HepG2 (cell line): ENCODE results near the gene HNRNPA1. TPM values are rescaled to one million over a fixed set of nuclear protein-coding genes. Genes with fewer than 3 reads are reported as not detected.

ENCODE experiments used
- ATAC-seq: fragments of 200-7000 bp; cut with Tn5 transposase; 3 replicates; pipeline ENCODE4 v1.9.1; 2020; ENCODE audit warnings: mild to moderate bottlenecking, moderate library complexity
- BruUV-seq: library from RNA; stranded (reverse); fragments of 400-500 nt; replicated peaks from 2 replicates; lab custom pipeline; 2021; lab: Mats Ljungman, UMichigan
- CTCF ChIA-PET: fragments of 300-600 bp; formaldehyde crosslinking; extraction: SDS; loops from one replicate; lab custom pipeline; 2021; ENCODE audit warnings: low total read pairs, inconsistent platforms, low intra/inter-chr PET ratio; lab: Yijun Ruan, JAX
- POLR2A ChIA-PET: fragments of 350-600 bp; sonication (Branson Sonifier 250); formaldehyde crosslinking; loops from one replicate; lab custom pipeline; 2020; ENCODE audit warnings: antibody characterized with exemption, inconsistent platforms; lab: Yijun Ruan, JAX
- DNase-seq: peaks from one replicate; pipeline ENCODE4 v3.0.0-alpha.2; 2015; ENCODE audit warnings: low spot score
- FAIRE-seq: peaks from 3 replicates; lab custom pipeline; 2011; peaks lifted over from hg19 to GRCh38; lab: Jason Lieb, UNC
- H2AFZ ChIP-seq: one replicate; pipeline ENCODE4 v1.6.1; 2011; ENCODE audit warnings: low read length, inconsistent platforms
- H3K27ac ChIP-seq: fragments of 300-600 bp; 3 replicates; pipeline ENCODE4 v1.8.0; 2011; ENCODE audit warnings: mixed run types, mild to moderate bottlenecking, mixed read lengths, low read length, inconsistent platforms; ENCODE audit not compliant: insufficient read depth; ENCODE audit errors: extremely low read length
- H3K27me3 ChIP-seq, 2 experiments: fragments of 200-600 bp in 1 of 2; 2 replicates in 1 of 2; 3 replicates in 1 of 2; pipeline versions ENCODE4 v1.6.0 to v1.8.0; 2011; ENCODE audit warnings: low read length in 2 of 2, mild to moderate bottlenecking in 2 of 2, moderate library complexity in 2 of 2, inconsistent platforms in 1 of 2; ENCODE audit not compliant: insufficient read depth in 2 of 2, control insufficient read depth in 1 of 2
- H3K36me3 ChIP-seq, 2 experiments: fragments of 200-600 bp in 1 of 2; replicated peaks in 1 of 2; 2 replicates in 1 of 2; 3 replicates in 1 of 2; pipeline versions ENCODE4 v1.5.1 to v1.8.0; 2011; ENCODE audit warnings: low read length in 2 of 2, inconsistent platforms in 1 of 2; ENCODE audit not compliant: insufficient read depth in 2 of 2, control insufficient read depth in 1 of 2
- H3K4me1 ChIP-seq: 2 replicates; pipeline ENCODE4 v1.5.1; 2012; ENCODE audit warnings: low read length, inconsistent platforms; ENCODE audit not compliant: insufficient read depth
- H3K4me2 ChIP-seq: 2 replicates; pipeline ENCODE4 v1.6.0; 2011; ENCODE audit warnings: low read depth, low read length, inconsistent platforms
- H3K4me3 ChIP-seq, 3 experiments: fragments of 200-600 bp in 1 of 3; sonication (generic), shearing (Covaris generic) in 1 of 3; replicated peaks in 1 of 3; 2 replicates each; pipeline ENCODE4 v1.5.1; 2011 to 2016; ENCODE audit warnings: low read length in 3 of 3, inconsistent platforms in 2 of 3, low read depth in 2 of 3, mild to moderate bottlenecking in 2 of 3, control low read depth in 1 of 3, mixed read lengths in 1 of 3; ENCODE audit not compliant: insufficient read depth in 1 of 3
- H3K79me2 ChIP-seq: one replicate; pipeline ENCODE4 v1.6.1; 2011; ENCODE audit warnings: low read length, inconsistent platforms; ENCODE audit not compliant: insufficient read depth
- H3K9ac ChIP-seq: 2 replicates; pipeline ENCODE4 v1.6.0; 2011; ENCODE audit warnings: mild to moderate bottlenecking, low read depth, low read length, inconsistent platforms; ENCODE audit not compliant: insufficient read depth
- H3K9me3 ChIP-seq: 2 replicates; pipeline ENCODE4 v1.5.1; 2012; ENCODE audit warnings: mild to moderate bottlenecking, low read length
- H4K20me1 ChIP-seq: 2 replicates; pipeline ENCODE4 v1.6.0; 2011; ENCODE audit warnings: inconsistent platforms, mild to moderate bottlenecking, low read length, moderate library complexity; ENCODE audit not compliant: insufficient read depth
- DR1 ChIP-seq: sonication (generic); formaldehyde crosslinking; IDR thresholded peaks from 2 replicates; pipeline ENCODE4 v1.8.0; 2021; ENCODE audit warnings: mild to moderate bottlenecking, missing genetic modification reagents, inconsistent platforms
- ELF1 ChIP-seq: sonication (generic); formaldehyde crosslinking; IDR thresholded peaks from 2 replicates; pipeline ENCODE4 v1.4.0; 2020; ENCODE audit warnings: missing genetic modification reagents
- GTF3A ChIP-seq: sonication (generic); formaldehyde crosslinking; conservative IDR thresholded peaks from 2 replicates; pipeline ENCODE4 v1.4.0; 2020; ENCODE audit warnings: mild to moderate bottlenecking, missing genetic modification reagents
- HHEX ChIP-seq: IDR thresholded peaks from 2 replicates; pipeline ENCODE4 v1.6.1; 2016; ENCODE audit warnings: control low read depth
- HNF4G ChIP-seq, 2 experiments: sonication (generic) in 1 of 2; formaldehyde crosslinking in 1 of 2; IDR thresholded peaks; 2 replicates each; pipeline versions ENCODE4 v1.4.0 to v1.6.1; 2011 to 2020; ENCODE audit warnings: borderline replicate concordance in 2 of 2, low read depth in 2 of 2, mild to moderate bottlenecking in 2 of 2, low read length in 1 of 2, missing genetic modification reagents in 1 of 2, moderate library complexity in 1 of 2
- NCOA5 ChIP-seq: sonication (generic); formaldehyde crosslinking; IDR thresholded peaks from 2 replicates; pipeline ENCODE4 v1.4.0; 2020; ENCODE audit warnings: missing genetic modification reagents
- NCOR1 ChIP-seq: fragments of 200-600 bp; sonication (generic); IDR thresholded peaks from 2 replicates; pipeline ENCODE4 v1.7.0; 2017; ENCODE audit warnings: antibody characterized with exemption, low read length, borderline replicate concordance
- PHF5A ChIP-seq: IDR thresholded peaks from one replicate; pipeline ENCODE4 v1.6.1; 2018; ENCODE audit warnings: low read depth, missing genetic modification reagents; ENCODE audit not compliant: unreplicated experiment
- PTBP1 ChIP-seq: fragments of 200-400 bp; formaldehyde crosslinking; IDR thresholded peaks from 2 replicates; pipeline ENCODE4 v1.6.1; 2018; ENCODE audit warnings: low read length, low read depth; ENCODE audit not compliant: poor library complexity, severe bottlenecking
- TMF1 ChIP-seq: sonication (generic); formaldehyde crosslinking; IDR thresholded peaks from 2 replicates; pipeline ENCODE4 v1.8.1; 2022; ENCODE audit warnings: low read depth, missing genetic modification reagents
- ZNF235 ChIP-seq: sonication (generic); formaldehyde crosslinking; IDR thresholded peaks from 2 replicates; pipeline ENCODE4 v1.8.1; 2023; ENCODE audit warnings: mild to moderate bottlenecking, missing genetic modification reagents, borderline replicate concordance
- ZNF274 ChIP-seq: sonication (generic); formaldehyde crosslinking; IDR thresholded peaks from 2 replicates; pipeline ENCODE4 v1.5.1; 2020; ENCODE audit warnings: mild to moderate bottlenecking, missing genetic modification reagents
- ZNF343 ChIP-seq: sonication (generic); formaldehyde crosslinking; IDR thresholded peaks from 2 replicates; pipeline ENCODE4 v1.4.0; 2020; ENCODE audit warnings: mild to moderate bottlenecking, missing genetic modification reagents
- ZNF761 ChIP-seq: sonication (generic); formaldehyde crosslinking; conservative IDR thresholded peaks from 2 replicates; pipeline ENCODE4 v1.4.0; 2020; ENCODE audit warnings: mild to moderate bottlenecking, missing genetic modification reagents
- WGBS: methylation state at CpG from one replicate; pipeline ENCODE4 v1.1.6; 2017; ENCODE audit warnings: low lambda C conversion rate; 5-methylcytosine and 5-hydroxymethylcytosine counted together
- in situ Hi-C: cut with HindIII; loops from 2 replicates; pipeline ENCODE4 v1.10.0; 2017; ENCODE audit warnings: low pct_unique_long_range_greater_than_20kb; ENCODE audit not compliant: extremely low pct_ligation_motif_present
- intact Hi-C: fragments of 100-400 bp; cut with micrococcal nuclease; formaldehyde crosslinking; loops from one replicate; pipeline ENCODE4 v1.10.0; 2022; ENCODE audit not compliant: unreplicated experiment
- polyA plus RNA-seq, 8 experiments: library from polyadenylated mRNA; depleted of rRNA in 3 of 8; stranded (reverse) in 7 of 8; unstranded in 1 of 8; fragments of >200 nt; fragmentation: Illumina TruSeq in 4 of 8; extraction: Trizol in 4 of 8; gene quantifications; 2 replicates each; pipeline versions ENCODE4 v1.2.1 to v1.2.3, GENCODE V29; 2011 to 2016; ENCODE audit warnings: low read depth in 4 of 8, missing spikeins in 1 of 8, mixed read lengths in 1 of 8; ENCODE audit not compliant: insufficient read depth in 1 of 8
- total RNA-seq, 5 experiments: library from RNA; depleted of rRNA; stranded (reverse); fragments of >200 nt; fragmentation: Illumina TruSeq; extraction: Trizol; gene quantifications; 2 replicates each; pipeline ENCODE4 v1.2.3, GENCODE V29; 2016; ENCODE audit warnings: low read depth in 1 of 5
- TF ChIP-seq, protein P1 (sequence below): sonication (generic); formaldehyde crosslinking; conservative IDR thresholded peaks from 2 replicates; pipeline ENCODE4 v1.4.0; 2020; ENCODE audit warnings: missing genetic modification reagents
- TF ChIP-seq, protein P2 (sequence below): sonication (generic); formaldehyde crosslinking; IDR thresholded peaks from 2 replicates; pipeline ENCODE4 v1.5.0; 2020; ENCODE audit warnings: mild to moderate bottlenecking, missing genetic modification reagents, moderate library complexity
- TF ChIP-seq, protein P3 (sequence below): sonication (generic); formaldehyde crosslinking; IDR thresholded peaks from 2 replicates; pipeline ENCODE4 v1.4.0; 2020; ENCODE audit warnings: missing genetic modification reagents

The HNRNPA1 gene
- total and polyA plus RNA-seq, 2 of the 13 experiments (the other 11 are each of a cell fraction or from before 2014, with no cell fraction given) = 535 to 1,820 TPM

DNA sequence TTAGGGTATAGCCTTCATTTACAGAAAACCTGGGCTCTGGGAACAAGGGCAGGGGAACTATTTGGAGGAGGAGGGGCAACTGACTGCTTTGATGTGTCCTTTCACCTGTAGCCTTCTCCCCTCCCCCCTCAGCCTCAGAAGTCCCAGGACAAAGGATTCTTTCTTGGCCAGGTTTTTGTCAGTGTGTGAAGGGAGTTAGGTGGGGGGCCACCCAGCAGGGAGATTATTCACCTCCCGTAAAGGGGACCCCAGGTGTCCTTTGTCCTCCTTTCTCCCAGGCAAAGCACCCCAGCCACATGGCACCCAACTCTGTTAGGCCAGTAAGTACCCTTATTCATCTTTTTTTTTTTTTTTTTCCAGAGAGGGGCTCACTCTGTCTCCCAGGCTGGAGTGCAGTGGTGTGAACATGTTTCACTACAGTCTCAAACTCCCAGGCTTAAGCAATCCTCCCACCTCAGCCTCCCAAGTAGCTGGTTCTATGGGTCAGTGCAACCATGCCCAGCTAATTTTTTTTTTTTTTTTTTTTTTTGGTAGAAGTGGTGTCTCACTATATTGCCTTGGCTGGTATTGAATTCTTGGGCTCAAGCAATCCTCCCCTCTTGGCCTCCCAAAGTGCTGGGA, 21.0 kb downstream of the HNRNPA1 start:
- peak overlapping the region; percentile 97 for H3K4me2 ChIP-seq
- no peaks in the 10 kb centered on the region for H3K9me3 ChIP-seq
- ATAC-seq = peak; percentile 46
- peak overlapping the region; percentile 56 to 78 (median 63); a peak in 5 of 6 replicates for H3K4me3 ChIP-seq
- peak overlapping the region; percentile 76 for H2AFZ ChIP-seq
- 0% methylated on average over 1 of the region's 1 CpG for WGBS
- H4K20me1 ChIP-seq = no peaks in the 10 kb centered on the region
- peaks cover 79% of the 10 kb centered on the region for H3K4me1 ChIP-seq
- peak overlapping the region; percentile 79 for H3K9ac ChIP-seq
- no peaks in the 10 kb centered on the region for H3K27me3 ChIP-seq
- intact Hi-C loops = no loop called here
- H3K79me2 ChIP-seq = peaks cover 4% of the 10 kb centered on the region
- ChIA-PET CTCF (no interaction called here), POLR2A (interaction anchor here (0.9 to 14.6 kb wide), 9 partner anchors 9 to 26 kb away, joined by 3 to 176 read pairs (median 11); partner anchors contain the start of genes CBX5, COPZ1 and HNRNPA1)
- in situ Hi-C loops = no loop called here
- H3K36me3 ChIP-seq = no peaks in the 10 kb centered on the region
- no TSS peak for BruUV-seq
- peak overlapping the region; percentile 91 for H3K27ac ChIP-seq
- peak; percentile 93 for FAIRE-seq
- DNase-seq = peak; percentile 86
- TF ChIP-seq GTF3A (CRISPR knock-in tag) (peak; percentile 4; the same call in 1 of the 2 replicates), HNF4G (IDR thresholded peaks at IDR 0.05; ENCODE audit: borderline replicate concordance, low read depth, low read length) (peak; percentile 20; the same call in 1 of the 2 replicates), HNF4G (CRISPR knock-in tag; IDR thresholded peaks at IDR 0.05; ENCODE audit: borderline replicate concordance, low read depth) (no peak), ELF1 (no peak), PTBP1 (no peak), ZNF343 (CRISPR knock-in tag) (no peak), NCOA5 (CRISPR knock-in tag) (no peak), NCOR1 (peak; percentile 67), TMF1 (no peak), ZNF274 (CRISPR knock-in tag) (no peak), ZNF761 (CRISPR knock-in tag) (no peak), HHEX (CRISPR knock-in tag) (no peak), ZNF235 (CRISPR knock-in tag) (no peak), PHF5A (CRISPR knock-in tag) (no peak), DR1 (CRISPR knock-in tag) (no peak)
- TF ChIP-seq, protein P1, sequence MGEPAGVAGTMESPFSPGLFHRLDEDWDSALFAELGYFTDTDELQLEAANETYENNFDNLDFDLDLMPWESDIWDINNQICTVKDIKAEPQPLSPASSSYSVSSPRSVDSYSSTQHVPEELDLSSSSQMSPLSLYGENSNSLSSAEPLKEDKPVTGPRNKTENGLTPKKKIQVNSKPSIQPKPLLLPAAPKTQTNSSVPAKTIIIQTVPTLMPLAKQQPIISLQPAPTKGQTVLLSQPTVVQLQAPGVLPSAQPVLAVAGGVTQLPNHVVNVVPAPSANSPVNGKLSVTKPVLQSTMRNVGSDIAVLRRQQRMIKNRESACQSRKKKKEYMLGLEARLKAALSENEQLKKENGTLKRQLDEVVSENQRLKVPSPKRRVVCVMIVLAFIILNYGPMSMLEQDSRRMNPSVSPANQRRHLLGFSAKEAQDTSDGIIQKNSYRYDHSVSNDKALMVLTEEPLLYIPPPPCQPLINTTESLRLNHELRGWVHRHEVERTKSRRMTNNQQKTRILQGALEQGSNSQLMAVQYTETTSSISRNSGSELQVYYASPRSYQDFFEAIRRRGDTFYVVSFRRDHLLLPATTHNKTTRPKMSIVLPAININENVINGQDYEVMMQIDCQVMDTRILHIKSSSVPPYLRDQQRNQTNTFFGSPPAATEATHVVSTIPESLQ = no peak
- TF ChIP-seq, protein P2, sequence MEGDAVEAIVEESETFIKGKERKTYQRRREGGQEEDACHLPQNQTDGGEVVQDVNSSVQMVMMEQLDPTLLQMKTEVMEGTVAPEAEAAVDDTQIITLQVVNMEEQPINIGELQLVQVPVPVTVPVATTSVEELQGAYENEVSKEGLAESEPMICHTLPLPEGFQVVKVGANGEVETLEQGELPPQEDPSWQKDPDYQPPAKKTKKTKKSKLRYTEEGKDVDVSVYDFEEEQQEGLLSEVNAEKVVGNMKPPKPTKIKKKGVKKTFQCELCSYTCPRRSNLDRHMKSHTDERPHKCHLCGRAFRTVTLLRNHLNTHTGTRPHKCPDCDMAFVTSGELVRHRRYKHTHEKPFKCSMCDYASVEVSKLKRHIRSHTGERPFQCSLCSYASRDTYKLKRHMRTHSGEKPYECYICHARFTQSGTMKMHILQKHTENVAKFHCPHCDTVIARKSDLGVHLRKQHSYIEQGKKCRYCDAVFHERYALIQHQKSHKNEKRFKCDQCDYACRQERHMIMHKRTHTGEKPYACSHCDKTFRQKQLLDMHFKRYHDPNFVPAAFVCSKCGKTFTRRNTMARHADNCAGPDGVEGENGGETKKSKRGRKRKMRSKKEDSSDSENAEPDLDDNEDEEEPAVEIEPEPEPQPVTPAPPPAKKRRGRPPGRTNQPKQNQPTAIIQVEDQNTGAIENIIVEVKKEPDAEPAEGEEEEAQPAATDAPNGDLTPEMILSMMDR = no peak
- TF ChIP-seq, protein P3, sequence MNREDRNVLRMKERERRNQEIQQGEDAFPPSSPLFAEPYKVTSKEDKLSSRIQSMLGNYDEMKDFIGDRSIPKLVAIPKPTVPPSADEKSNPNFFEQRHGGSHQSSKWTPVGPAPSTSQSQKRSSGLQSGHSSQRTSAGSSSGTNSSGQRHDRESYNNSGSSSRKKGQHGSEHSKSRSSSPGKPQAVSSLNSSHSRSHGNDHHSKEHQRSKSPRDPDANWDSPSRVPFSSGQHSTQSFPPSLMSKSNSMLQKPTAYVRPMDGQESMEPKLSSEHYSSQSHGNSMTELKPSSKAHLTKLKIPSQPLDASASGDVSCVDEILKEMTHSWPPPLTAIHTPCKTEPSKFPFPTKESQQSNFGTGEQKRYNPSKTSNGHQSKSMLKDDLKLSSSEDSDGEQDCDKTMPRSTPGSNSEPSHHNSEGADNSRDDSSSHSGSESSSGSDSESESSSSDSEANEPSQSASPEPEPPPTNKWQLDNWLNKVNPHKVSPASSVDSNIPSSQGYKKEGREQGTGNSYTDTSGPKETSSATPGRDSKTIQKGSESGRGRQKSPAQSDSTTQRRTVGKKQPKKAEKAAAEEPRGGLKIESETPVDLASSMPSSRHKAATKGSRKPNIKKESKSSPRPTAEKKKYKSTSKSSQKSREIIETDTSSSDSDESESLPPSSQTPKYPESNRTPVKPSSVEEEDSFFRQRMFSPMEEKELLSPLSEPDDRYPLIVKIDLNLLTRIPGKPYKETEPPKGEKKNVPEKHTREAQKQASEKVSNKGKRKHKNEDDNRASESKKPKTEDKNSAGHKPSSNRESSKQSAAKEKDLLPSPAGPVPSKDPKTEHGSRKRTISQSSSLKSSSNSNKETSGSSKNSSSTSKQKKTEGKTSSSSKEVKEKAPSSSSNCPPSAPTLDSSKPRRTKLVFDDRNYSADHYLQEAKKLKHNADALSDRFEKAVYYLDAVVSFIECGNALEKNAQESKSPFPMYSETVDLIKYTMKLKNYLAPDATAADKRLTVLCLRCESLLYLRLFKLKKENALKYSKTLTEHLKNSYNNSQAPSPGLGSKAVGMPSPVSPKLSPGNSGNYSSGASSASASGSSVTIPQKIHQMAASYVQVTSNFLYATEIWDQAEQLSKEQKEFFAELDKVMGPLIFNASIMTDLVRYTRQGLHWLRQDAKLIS (CRISPR knock-in tag) = no peak
